Liver (tissue), 9 donors: Measurements from ENCODE around the gene TJP3. TPM values are rescaled to one million over a fixed set of nuclear protein-coding genes. Genes with fewer than 3 reads are reported as not detected.

Source experiments
- DNase-seq: peaks from one replicate; pipeline ENCODE4 v3.0.0-alpha.2; 2017; ENCODE audit warnings: low spot score
- H3K27ac ChIP-seq, 2 donors: one replicate each; pipeline ENCODE4 v1.7.0; 2013; ENCODE audit warnings: inconsistent platforms in 2 of 2, low read length in 2 of 2, control low read depth in 1 of 2, low read depth in 1 of 2, mild to moderate bottlenecking in 1 of 2
- H3K27me3 ChIP-seq, 4 donors: one replicate each; pipeline versions ENCODE4 v1.6.1 to v1.7.0; 2013; ENCODE audit warnings: low read length in 3 of 4, inconsistent platforms in 1 of 4, mild to moderate bottlenecking in 1 of 4, moderate library complexity in 1 of 4; ENCODE audit not compliant: control insufficient read depth in 4 of 4, insufficient read depth in 4 of 4
- H3K36me3 ChIP-seq, 4 donors: one replicate each; pipeline versions ENCODE4 v1.6.1 to v1.7.0; 2013; ENCODE audit warnings: low read length in 3 of 4, mild to moderate bottlenecking in 3 of 4, low read depth in 1 of 4, moderate library complexity in 1 of 4; ENCODE audit not compliant: control insufficient read depth in 4 of 4, insufficient read depth in 3 of 4
- H3K4me1 ChIP-seq, 4 donors: one replicate each; pipeline versions ENCODE4 v1.6.1 to v1.7.0; 2013; ENCODE audit warnings: low read length in 3 of 4, mild to moderate bottlenecking in 3 of 4, moderate library complexity in 1 of 4; ENCODE audit not compliant: control insufficient read depth in 4 of 4, insufficient read depth in 4 of 4
- H3K4me3 ChIP-seq, 3 donors: one replicate each; pipeline versions ENCODE4 v1.6.1 to v1.7.0; 2013; ENCODE audit warnings: low read length in 3 of 3, control low read depth in 1 of 3, low read depth in 1 of 3, mild to moderate bottlenecking in 1 of 3
- H3K9ac ChIP-seq, 2 donors: one replicate each; pipeline ENCODE4 v1.7.0; 2013; ENCODE audit warnings: low read length in 2 of 2, mild to moderate bottlenecking in 2 of 2, moderate library complexity in 2 of 2, control low read depth in 1 of 2, low read depth in 1 of 2
- H3K9me3 ChIP-seq, 4 donors: one replicate each; pipeline versions ENCODE4 v1.6.1 to v1.7.0; 2013; ENCODE audit warnings: low read length in 3 of 4; ENCODE audit not compliant: control insufficient read depth in 4 of 4
- EGR1 ChIP-seq, 2 donors: IDR thresholded peaks; 2 replicates each; pipeline ENCODE4 v1.6.1; 2016 to 2018; ENCODE audit warnings: antibody characterized with exemption in 2 of 2, low read depth in 2 of 2
- FOXA1 ChIP-seq: IDR thresholded peaks from 2 replicates; pipeline ENCODE4 v1.6.1; 2016; ENCODE audit warnings: antibody characterized with exemption
- FOXA2 ChIP-seq: IDR thresholded peaks from 2 replicates; pipeline ENCODE4 v1.6.1; 2016; ENCODE audit warnings: antibody characterized with exemption
- GABPA ChIP-seq, 2 donors: IDR thresholded peaks in 1 of 2; conservative IDR thresholded peaks in 1 of 2; 2 replicates each; pipeline ENCODE4 v1.6.1; 2016; ENCODE audit warnings: antibody characterized with exemption in 2 of 2, mild to moderate bottlenecking in 1 of 2, moderate library complexity in 1 of 2
- HNF4A ChIP-seq, 2 donors: conservative IDR thresholded peaks; 2 replicates each; pipeline ENCODE4 v1.6.1; 2016; ENCODE audit warnings: antibody characterized with exemption in 2 of 2, mild to moderate bottlenecking in 2 of 2
- HNF4G ChIP-seq: IDR thresholded peaks from 2 replicates; pipeline ENCODE4 v1.6.1; 2016; ENCODE audit warnings: antibody characterized with exemption
- JUND ChIP-seq, 2 donors: IDR thresholded peaks; 2 replicates each; pipeline ENCODE4 v1.6.1; 2016; ENCODE audit warnings: antibody characterized with exemption in 2 of 2
- NR2F2 ChIP-seq: IDR thresholded peaks from 2 replicates; pipeline ENCODE4 v1.6.1; 2016; ENCODE audit warnings: antibody characterized with exemption
- RAD21 ChIP-seq, 2 donors: IDR thresholded peaks; 2 replicates each; pipeline ENCODE4 v1.6.1; 2016; ENCODE audit warnings: antibody characterized with exemption in 2 of 2, mild to moderate bottlenecking in 2 of 2
- RXRA ChIP-seq, 2 donors: IDR thresholded peaks; 2 replicates each; pipeline ENCODE4 v1.6.1; 2017 to 2018; ENCODE audit warnings: antibody characterized with exemption in 2 of 2, mild to moderate bottlenecking in 1 of 2
- SP1 ChIP-seq: IDR thresholded peaks from 2 replicates; pipeline ENCODE4 v1.6.1; 2018; ENCODE audit warnings: antibody characterized with exemption, mild to moderate bottlenecking
- TAF1 ChIP-seq: conservative IDR thresholded peaks from 2 replicates; pipeline ENCODE4 v1.6.1; 2016; ENCODE audit warnings: antibody characterized with exemption, mild to moderate bottlenecking
- YY1 ChIP-seq: IDR thresholded peaks from 2 replicates; pipeline ENCODE4 v1.6.1; 2016; ENCODE audit warnings: antibody characterized with exemption, mild to moderate bottlenecking
- WGBS: extraction: QIAGEN DNeasy Blood & Tissue Kit; methylation state at CpG from one replicate; pipeline ENCODE4 v1.1.7; 2013; 5-methylcytosine and 5-hydroxymethylcytosine counted together
- polyA plus RNA-seq, 2 donors: library from polyadenylated mRNA; stranded (reverse) in 1 of 2; unstranded in 1 of 2; fragments of 200-250 nt in 1 of 2; fragments of >200 nt in 1 of 2; fragmentation: Nextera tagmentation in 1 of 2; extraction: Ambion mirVana in 1 of 2; gene quantifications; one replicate each; pipeline versions ENCODE4 v1.2.1 to v1.2.3, GENCODE V29; 2013 to 2015
- total RNA-seq, 2 donors: library from RNA; depleted of rRNA; stranded (reverse); fragments of >200 nt; gene quantifications; one replicate each; pipeline ENCODE4 v1.2.3, GENCODE V29; 2014
- TF ChIP-seq, protein P1 (sequence below): IDR thresholded peaks from 2 replicates; pipeline ENCODE4 v1.6.1; 2016; ENCODE audit warnings: antibody characterized with exemption, mild to moderate bottlenecking
- TF ChIP-seq, protein P2 (sequence below): IDR thresholded peaks from 2 replicates; pipeline ENCODE4 v1.6.1; 2016; ENCODE audit warnings: antibody characterized with exemption
- TF ChIP-seq, protein P3 (sequence below): IDR thresholded peaks from 2 replicates; pipeline ENCODE4 v1.6.1; 2016; ENCODE audit warnings: antibody characterized with exemption
- TF ChIP-seq, protein P4 (sequence below): fragments of 150-350 bp; IDR thresholded peaks from 2 replicates; pipeline ENCODE4 v1.5.1; 2017; ENCODE audit warnings: improper control_type of control experiment, low read depth, low read length; ENCODE audit not compliant: missing input control
- TF ChIP-seq, protein P5 (sequence below): IDR thresholded peaks from 2 replicates; pipeline ENCODE4 v1.6.1; 2016; ENCODE audit warnings: antibody characterized with exemption
- donor health status: healthy.
- donor health status: healthy.
- donor health status: healthy.
- donor health status: healthy.
- donor health status: healthy.

TJP3 gene
- total and polyA plus RNA-seq, 4 donors = 6.0 to 9.8 (median 6.7) TPM

DNA sequence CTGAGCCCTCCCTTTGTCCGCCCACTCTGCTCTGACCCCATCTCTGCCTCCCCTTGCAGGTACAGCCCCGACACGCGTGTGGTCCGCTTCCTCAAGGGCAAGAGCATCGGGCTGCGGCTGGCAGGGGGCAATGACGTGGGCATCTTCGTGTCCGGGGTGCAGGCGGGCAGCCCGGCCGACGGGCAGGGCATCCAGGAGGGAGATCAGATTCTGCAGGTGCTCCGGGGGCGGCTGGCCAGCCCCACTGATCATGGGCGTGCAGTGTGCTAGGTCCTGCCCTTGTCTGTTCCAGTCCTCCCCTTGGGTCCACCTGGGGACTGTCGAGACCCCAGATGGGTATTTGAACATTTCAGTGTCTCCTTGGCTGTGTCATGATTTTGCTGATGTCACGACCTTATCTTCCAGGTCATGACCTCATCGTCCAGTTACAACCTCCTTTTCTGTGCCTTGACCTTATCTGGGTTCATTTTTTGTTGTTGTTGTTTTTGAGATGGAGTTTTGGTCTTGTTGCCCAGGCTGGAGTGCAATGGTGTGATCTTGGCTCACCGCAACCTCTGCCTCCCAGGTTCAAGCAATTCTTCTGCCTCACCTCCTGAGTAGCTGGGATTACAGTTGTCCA lies 28.0 kb downstream of the TJP3 start:
- Histone ChIP-seq H3K27ac (no peak overlapping the region), H3K36me3 (peaks cover 3 to 26% (median 6%) of the 10 kb centered on the region in 4 donors), H3K27me3 (no peaks in the 10 kb centered on the region), H3K4me3 (no peak overlapping the region), H3K9me3 (no peaks in the 10 kb centered on the region), H3K4me1 (no peaks in the 10 kb centered on the region), H3K9ac (no peak overlapping the region)
- no peak for DNase-seq
- WGBS = 91% methylated on average over 21 of the region's 21 CpGs
- TF ChIP-seq, protein P1, sequence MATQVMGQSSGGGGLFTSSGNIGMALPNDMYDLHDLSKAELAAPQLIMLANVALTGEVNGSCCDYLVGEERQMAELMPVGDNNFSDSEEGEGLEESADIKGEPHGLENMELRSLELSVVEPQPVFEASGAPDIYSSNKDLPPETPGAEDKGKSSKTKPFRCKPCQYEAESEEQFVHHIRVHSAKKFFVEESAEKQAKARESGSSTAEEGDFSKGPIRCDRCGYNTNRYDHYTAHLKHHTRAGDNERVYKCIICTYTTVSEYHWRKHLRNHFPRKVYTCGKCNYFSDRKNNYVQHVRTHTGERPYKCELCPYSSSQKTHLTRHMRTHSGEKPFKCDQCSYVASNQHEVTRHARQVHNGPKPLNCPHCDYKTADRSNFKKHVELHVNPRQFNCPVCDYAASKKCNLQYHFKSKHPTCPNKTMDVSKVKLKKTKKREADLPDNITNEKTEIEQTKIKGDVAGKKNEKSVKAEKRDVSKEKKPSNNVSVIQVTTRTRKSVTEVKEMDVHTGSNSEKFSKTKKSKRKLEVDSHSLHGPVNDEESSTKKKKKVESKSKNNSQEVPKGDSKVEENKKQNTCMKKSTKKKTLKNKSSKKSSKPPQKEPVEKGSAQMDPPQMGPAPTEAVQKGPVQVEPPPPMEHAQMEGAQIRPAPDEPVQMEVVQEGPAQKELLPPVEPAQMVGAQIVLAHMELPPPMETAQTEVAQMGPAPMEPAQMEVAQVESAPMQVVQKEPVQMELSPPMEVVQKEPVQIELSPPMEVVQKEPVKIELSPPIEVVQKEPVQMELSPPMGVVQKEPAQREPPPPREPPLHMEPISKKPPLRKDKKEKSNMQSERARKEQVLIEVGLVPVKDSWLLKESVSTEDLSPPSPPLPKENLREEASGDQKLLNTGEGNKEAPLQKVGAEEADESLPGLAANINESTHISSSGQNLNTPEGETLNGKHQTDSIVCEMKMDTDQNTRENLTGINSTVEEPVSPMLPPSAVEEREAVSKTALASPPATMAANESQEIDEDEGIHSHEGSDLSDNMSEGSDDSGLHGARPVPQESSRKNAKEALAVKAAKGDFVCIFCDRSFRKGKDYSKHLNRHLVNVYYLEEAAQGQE = no peak
- TF ChIP-seq TAF1 = no peak
- no peak for TF ChIP-seq HNF4G
- TF ChIP-seq, protein P2, sequence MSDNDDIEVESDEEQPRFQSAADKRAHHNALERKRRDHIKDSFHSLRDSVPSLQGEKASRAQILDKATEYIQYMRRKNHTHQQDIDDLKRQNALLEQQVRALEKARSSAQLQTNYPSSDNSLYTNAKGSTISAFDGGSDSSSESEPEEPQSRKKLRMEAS = no peak
- no peak for TF ChIP-seq SP1
- no peak for TF ChIP-seq EGR1 (IDR thresholded peaks at IDR 0.05; ENCODE audit: low read depth in 2 of 2)
- no peak for TF ChIP-seq NR2F2
- no peak for TF ChIP-seq FOXA1
- no peak for TF ChIP-seq JUND (IDR thresholded peaks at IDR 0.05)
- TF ChIP-seq YY1 = no peak
- TF ChIP-seq, protein P3, sequence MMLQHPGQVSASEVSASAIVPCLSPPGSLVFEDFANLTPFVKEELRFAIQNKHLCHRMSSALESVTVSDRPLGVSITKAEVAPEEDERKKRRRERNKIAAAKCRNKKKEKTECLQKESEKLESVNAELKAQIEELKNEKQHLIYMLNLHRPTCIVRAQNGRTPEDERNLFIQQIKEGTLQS = no peak
- TF ChIP-seq RAD21 (IDR thresholded peaks at IDR 0.05) = no peak
- no peak for TF ChIP-seq GABPA (IDR thresholded peaks at IDR 0.05 in 1 of 2, conservative IDR thresholded peaks at IDR 0.05 in 1 of 2)
- TF ChIP-seq, protein P4, sequence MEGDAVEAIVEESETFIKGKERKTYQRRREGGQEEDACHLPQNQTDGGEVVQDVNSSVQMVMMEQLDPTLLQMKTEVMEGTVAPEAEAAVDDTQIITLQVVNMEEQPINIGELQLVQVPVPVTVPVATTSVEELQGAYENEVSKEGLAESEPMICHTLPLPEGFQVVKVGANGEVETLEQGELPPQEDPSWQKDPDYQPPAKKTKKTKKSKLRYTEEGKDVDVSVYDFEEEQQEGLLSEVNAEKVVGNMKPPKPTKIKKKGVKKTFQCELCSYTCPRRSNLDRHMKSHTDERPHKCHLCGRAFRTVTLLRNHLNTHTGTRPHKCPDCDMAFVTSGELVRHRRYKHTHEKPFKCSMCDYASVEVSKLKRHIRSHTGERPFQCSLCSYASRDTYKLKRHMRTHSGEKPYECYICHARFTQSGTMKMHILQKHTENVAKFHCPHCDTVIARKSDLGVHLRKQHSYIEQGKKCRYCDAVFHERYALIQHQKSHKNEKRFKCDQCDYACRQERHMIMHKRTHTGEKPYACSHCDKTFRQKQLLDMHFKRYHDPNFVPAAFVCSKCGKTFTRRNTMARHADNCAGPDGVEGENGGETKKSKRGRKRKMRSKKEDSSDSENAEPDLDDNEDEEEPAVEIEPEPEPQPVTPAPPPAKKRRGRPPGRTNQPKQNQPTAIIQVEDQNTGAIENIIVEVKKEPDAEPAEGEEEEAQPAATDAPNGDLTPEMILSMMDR = no peak
- no peak for TF ChIP-seq FOXA2
- TF ChIP-seq HNF4A (conservative IDR thresholded peaks at IDR 0.05) = no peak
- no peak for TF ChIP-seq RXRA (IDR thresholded peaks at IDR 0.05)
- TF ChIP-seq, protein P5, sequence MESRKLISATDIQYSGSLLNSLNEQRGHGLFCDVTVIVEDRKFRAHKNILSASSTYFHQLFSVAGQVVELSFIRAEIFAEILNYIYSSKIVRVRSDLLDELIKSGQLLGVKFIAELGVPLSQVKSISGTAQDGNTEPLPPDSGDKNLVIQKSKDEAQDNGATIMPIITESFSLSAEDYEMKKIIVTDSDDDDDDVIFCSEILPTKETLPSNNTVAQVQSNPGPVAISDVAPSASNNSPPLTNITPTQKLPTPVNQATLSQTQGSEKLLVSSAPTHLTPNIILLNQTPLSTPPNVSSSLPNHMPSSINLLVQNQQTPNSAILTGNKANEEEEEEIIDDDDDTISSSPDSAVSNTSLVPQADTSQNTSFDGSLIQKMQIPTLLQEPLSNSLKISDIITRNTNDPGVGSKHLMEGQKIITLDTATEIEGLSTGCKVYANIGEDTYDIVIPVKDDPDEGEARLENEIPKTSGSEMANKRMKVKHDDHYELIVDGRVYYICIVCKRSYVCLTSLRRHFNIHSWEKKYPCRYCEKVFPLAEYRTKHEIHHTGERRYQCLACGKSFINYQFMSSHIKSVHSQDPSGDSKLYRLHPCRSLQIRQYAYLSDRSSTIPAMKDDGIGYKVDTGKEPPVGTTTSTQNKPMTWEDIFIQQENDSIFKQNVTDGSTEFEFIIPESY = no peak
